Measurements from ENCODE around the gene MYLK.

Gene MYLK

GRCh38 chr3:123872621-123873020 lies 11.5 kb downstream of the MYLK start:
- no peak overlapping the region for H3K4me3 ChIP-seq (ENCODE audit: low read depth, low read length)
- no peak for DNase-seq (ENCODE audit: low read depth, low spot score)
- TF ChIP-seq, protein P1, sequence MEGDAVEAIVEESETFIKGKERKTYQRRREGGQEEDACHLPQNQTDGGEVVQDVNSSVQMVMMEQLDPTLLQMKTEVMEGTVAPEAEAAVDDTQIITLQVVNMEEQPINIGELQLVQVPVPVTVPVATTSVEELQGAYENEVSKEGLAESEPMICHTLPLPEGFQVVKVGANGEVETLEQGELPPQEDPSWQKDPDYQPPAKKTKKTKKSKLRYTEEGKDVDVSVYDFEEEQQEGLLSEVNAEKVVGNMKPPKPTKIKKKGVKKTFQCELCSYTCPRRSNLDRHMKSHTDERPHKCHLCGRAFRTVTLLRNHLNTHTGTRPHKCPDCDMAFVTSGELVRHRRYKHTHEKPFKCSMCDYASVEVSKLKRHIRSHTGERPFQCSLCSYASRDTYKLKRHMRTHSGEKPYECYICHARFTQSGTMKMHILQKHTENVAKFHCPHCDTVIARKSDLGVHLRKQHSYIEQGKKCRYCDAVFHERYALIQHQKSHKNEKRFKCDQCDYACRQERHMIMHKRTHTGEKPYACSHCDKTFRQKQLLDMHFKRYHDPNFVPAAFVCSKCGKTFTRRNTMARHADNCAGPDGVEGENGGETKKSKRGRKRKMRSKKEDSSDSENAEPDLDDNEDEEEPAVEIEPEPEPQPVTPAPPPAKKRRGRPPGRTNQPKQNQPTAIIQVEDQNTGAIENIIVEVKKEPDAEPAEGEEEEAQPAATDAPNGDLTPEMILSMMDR (IDR thresholded peaks at IDR 0.05; ENCODE audit: insufficient read depth, low read length, missing control alignments) = no peak
- ChIA-PET CTCF (interaction anchor here (0.7 to 6.5 kb wide), 4 partner anchors 9 to 150 kb away, joined by 3 to 47 read pairs (median 4); partner anchors contain the start of gene MYLK), POLR2A (interaction anchor here (1.4 kb wide), 1 partner anchor 9 kb away, joined by 3 read pairs; no protein-coding TSS in a partner anchor)

- TF ChIP-seq, protein P1 (IDR thresholded peaks at IDR 0.05; ENCODE audit: insufficient read depth, low read length, missing control alignments) = no peak
- no peak overlapping the region for H3K4me3 ChIP-seq (ENCODE audit: low read depth, low read length)
- ChIA-PET CTCF (interaction anchor here (0.7 to 6.5 kb wide), 3 partner anchors 9 to 14 kb away, joined by 3 to 47 read pairs (median 4); partner anchors contain the start of gene MYLK), POLR2A (interaction anchor here (1.4 kb wide), 1 partner anchor 9 kb away, joined by 3 read pairs; no protein-coding TSS in a partner anchor)
- no peak for DNase-seq (ENCODE audit: low read depth, low spot score)
Observed at GRCh38 chr3:123871946-123872345, 12.2 kb downstream of the MYLK start.

GRCh38 chr3:123870033-123870432 lies 14.1 kb downstream of the MYLK start:
- no peak for DNase-seq (ENCODE audit: low read depth, low spot score)
- TF ChIP-seq, protein P1 (IDR thresholded peaks at IDR 0.05; ENCODE audit: insufficient read depth, low read length, missing control alignments) = no peak
- no peak overlapping the region for H3K4me3 ChIP-seq (ENCODE audit: low read depth, low read length)
- ChIA-PET POLR2A (interaction anchor here (0.7 kb wide), 1 partner anchor 9 kb away, joined by 5 read pairs; no protein-coding TSS in a partner anchor), CTCF (interaction anchor here (1.1 to 6.5 kb wide), 2 partner anchors 8 to 12 kb away, joined by 4 to 47 read pairs; partner anchors contain the start of gene MYLK)

GRCh38 chr3:123869165-123869564 lies 15.0 kb downstream of the MYLK start:
- POLR2A ChIA-PET = interaction anchor here (0.7 kb wide), 1 partner anchor 8 kb away, joined by 5 read pairs; no protein-coding TSS in a partner anchor

DNA sequence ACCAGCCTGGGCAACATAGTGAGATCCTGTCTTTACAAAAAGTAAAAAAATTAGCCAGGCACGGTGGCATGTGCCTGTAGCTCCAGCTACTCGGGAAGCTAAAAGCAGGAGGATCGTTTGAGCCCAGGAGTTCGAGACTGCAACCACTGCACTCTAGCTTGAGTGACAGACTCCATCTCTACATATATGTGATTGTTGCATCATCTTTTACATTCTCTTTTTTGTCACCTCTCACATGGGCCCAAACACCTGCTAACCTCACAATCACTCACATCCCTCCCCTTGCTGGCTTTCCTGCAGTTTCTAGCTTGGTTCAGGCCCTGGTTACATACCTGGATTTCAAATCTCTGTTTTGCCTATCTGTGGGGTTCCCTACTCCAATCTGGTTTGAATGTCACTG lies 19.4 kb downstream of the MYLK start:
- TF ChIP-seq, protein P1 (IDR thresholded peaks at IDR 0.05; ENCODE audit: insufficient read depth, low read length, missing control alignments) = no peak
- ChIA-PET CTCF (interaction anchor here (1.0 kb wide), 1 partner anchor 16 kb away, joined by 6 read pairs; no protein-coding TSS in a partner anchor), POLR2A (interaction anchor here (0.9 kb wide), 1 partner anchor 96 kb away, joined by 3 read pairs; the partner anchor contains the start of gene CCDC14)
- no peak for DNase-seq (ENCODE audit: low read depth, low spot score)
- no peak overlapping the region for H3K4me3 ChIP-seq (ENCODE audit: low read depth, low read length)

More at GRCh38 chr3:123869165-123869564, 15.0 kb downstream of the MYLK start:
- TF ChIP-seq, protein P1 (IDR thresholded peaks at IDR 0.05; ENCODE audit: insufficient read depth, low read length, missing control alignments) = no peak
- no peak overlapping the region for H3K4me3 ChIP-seq (ENCODE audit: low read depth, low read length)
- CTCF ChIA-PET = interaction anchor here (6.5 kb wide), 1 partner anchor 12 kb away, joined by 47 read pairs; the partner anchor contains the start of gene MYLK
- DNase-seq (ENCODE audit: low read depth, low spot score) = no peak

- H3K4me3 ChIP-seq (ENCODE audit: low read depth, low read length) = no peak overlapping the region
- POLR2A ChIA-PET = interaction anchor here (1.0 kb wide), 1 partner anchor 28 kb away, joined by 3 read pairs; no protein-coding TSS in a partner anchor
- DNase-seq (ENCODE audit: low read depth, low spot score) = no peak
- CTCF ChIA-PET = interaction anchor here (1.0 to 1.9 kb wide), 6 partner anchors 8 to 210 kb away, joined by 3 to 6 read pairs (median 4); no protein-coding TSS in a partner anchor
- TF ChIP-seq, protein P1 (IDR thresholded peaks at IDR 0.05; ENCODE audit: insufficient read depth, low read length, missing control alignments) = no peak
Observed at GRCh38 chr3:123862152-123862551, 22.0 kb downstream of the MYLK start.

All from AG04449 (cell line).